Medulla oblongata (tissue), 1 donor: ENCODE results near the gene ZKSCAN7.
A peak's percentile ranks its signal among the peaks of the same experiment; 100 is the strongest.
"Not testable (repeated sequence)": the region's sequence is repeated elsewhere in the genome, so short reads cannot be mapped to it uniquely, and the experiment has no call there.

Source experiments
- DNase-seq: peaks from one replicate; pipeline ENCODE4 v3.0.0-alpha.2; 2015; ENCODE audit errors: extremely low spot score

Gene ZKSCAN7

GRCh38 chr3:44577354-44577952 lies 22.5 kb downstream of the ZKSCAN7 start:
- not testable (repeated sequence) for DNase-seq

DNA sequence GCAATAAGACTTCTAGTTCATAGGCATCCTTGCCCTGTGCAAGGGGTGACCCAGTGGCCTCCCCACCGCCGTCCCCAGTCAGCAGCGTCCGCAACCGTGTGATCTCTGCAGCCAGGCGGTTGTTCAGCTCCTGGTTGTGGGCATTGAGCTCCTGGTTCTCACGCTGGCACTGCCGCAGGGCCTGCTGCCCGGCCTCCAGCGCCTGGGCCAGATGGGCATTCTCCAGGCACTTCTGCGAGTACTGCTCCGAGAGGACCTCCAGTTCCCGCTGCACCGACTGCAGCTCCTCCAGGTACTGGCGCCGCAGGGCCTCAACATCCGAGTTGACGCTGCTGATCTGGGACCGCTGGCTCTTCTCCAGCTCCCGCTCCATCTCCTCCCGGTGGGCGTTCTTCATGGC lies 23.3 kb downstream of the ZKSCAN7 start:
- DNase-seq = not testable (repeated sequence)

DNA sequence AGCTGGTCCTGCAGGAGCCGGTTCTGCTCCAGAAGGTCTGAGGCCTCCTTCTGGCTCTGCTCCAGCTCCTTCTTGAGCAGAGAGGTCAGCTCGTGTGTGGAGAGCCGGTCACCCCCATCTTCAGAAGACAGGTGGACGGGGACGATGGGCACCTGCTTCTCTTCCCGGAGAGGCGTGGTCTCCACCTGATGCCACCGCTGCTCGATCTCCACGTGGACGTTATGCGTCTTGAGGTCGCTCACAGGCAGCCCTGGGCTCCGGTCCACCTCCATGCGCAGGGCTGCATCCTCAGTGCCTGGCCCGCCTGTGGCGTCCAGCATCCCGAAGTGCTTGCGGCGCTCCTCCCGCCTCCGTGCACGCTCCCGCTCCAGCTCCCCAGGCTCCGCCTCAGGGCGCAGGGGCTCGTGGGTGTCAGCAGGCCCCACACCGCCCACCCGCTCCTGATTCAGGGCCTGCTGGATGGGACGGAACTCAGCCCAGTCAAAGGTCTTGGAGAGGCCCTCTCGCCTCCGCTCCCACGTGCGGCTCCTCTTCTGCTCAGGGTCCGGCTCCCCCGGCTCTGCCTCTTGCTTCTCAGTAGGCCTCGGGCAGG lies 24.0 kb downstream of the ZKSCAN7 start:
- DNase-seq = not testable (repeated sequence)

DNA sequence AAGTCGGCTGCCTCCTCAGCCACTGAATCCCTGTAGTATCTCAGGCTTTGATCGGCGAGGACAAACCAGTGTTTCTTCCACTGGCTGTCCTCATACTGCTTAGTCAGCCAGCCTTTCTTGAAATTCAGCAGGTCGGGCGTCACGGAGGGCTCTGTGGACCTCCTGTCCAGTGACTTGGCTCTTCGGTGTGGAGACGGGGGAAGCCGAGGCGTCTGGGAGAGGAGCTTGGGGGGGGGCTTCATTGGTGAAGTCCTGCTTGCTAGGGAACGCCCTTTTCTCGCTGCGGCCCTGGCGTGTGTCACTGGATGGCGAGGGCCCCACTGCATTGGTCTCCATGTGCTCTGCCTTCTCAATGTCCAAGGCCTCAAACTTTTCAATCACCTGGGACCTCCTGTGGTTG lies 24.8 kb downstream of the ZKSCAN7 start:
- DNase-seq = not testable (repeated sequence)

DNA sequence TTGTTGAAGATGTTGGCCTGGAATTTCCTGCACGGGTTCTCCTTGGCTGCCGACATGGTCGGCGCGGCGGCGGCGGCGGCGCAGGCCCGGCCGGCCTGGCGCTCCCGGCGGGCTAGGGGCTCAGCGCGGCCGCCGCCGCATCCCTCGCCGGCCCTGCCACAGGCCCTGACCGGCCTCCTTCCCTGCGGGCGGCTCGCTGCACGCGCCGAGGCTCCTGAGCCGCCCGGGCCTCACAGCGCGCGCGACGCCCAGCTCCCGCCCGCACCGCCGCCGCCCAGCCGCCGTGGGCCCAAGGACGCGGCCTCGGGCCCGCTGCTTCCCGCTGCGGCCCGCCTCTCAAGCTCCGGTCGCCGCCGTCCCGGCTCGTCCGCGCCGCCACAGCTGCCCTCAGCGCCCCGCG lies 26.0 kb downstream of the ZKSCAN7 start:
- DNase-seq = not testable (repeated sequence)

DNA sequence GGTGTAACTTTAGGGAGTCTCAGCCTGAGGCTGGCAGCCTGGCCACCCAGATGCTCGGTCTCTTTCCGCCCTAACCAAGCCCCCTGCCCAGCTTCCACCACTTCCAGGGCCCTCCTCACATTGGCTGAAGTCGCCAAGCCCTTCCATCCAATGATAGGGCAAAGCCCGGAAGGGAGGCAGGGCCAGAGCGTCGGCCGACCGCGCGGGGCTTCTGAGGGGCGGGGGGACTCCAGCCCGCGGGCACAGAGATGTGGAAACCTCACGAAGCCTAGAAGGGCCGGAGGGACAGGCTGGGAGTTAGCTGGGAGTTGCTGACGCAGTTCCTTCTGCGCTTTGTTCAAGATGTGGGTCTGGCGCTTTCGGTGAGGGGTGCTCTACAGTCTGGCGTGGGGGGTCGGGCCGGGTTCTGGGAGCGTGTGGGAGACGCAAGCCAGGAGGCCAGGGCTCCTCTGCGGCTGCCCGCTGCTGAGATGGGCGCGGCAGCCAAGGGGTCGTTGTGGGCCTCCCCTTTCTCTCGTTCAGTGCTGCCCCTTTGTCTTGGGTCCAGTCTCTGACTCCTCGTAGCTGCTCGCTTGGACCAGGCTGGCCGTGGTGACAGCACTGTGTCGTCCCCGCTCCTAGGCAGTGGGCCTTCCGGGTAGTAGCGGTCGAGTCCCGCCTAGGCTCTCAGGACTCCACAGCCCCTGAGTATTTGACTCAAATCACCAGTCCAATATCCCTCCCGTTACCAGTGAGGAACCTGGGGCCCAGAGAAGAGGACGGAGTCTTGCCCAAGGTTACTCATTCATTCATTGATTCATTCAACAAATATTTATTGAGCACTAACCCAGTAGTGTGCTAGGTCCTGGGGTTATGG lies 29.9 kb downstream of the ZKSCAN7 start, which contains the start of gene ZNF660:
Gene ZNF660, plus strand, starts transcription at position 319 of the 856 bp plus-strand sequence. CDS start 9,230 bp downstream, outside the sequence.
- DNase-seq = peak; percentile 78

- DNase-seq = no peak
Measured at GRCh38 chr3:44596621-44597020, 41.6 kb downstream of the ZKSCAN7 start.

DNA sequence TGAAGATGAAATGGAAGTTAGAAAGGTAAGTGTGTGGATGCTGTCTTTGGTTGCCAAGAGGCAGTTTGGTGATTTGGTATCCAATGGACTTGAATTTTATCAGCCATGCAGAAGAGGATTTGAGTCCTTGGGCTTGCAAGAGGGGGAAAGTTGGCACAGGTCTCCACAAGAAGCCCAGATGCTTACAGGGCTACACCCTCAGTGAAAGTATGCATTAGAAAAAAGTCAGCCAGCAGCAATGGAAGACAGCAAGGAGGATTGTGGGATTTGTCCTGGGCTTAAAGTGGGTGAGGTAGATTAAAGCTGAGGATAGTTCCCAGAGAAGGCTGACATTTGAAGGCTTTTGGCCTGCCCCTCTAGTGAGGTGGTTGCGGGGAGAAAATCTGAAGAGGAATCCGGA lies 46.8 kb downstream of the ZKSCAN7 start:
- no peak for DNase-seq

DNA sequence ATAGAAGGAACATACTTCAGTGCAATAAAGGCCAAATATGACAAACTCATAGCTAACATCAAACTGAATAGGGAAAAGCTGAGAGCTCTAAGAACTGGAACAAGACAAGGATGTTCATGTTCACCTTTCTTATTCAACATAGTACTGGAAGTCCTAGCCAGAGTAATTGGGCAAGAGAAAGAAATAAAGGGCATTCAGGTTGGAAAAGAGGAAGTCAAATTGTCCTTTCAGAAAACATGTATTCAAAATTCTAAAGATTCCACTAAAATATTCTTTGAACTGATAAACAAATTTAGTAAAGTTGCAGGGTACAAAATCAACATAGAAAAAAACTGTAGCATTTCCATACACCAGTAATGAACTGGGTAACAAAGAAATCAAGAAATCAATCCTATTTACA lies 57.7 kb downstream of the ZKSCAN7 start:
- DNase-seq = no peak
